GM18508 (cell line): ENCODE data around the gene MAGI2.
"Not testable (repeated sequence)": the region's sequence is repeated elsewhere in the genome, so short reads cannot be mapped to it uniquely, and the experiment has no call there.

Experiments used
- ATAC-seq: cut with Tn5 transposase; IDR thresholded peaks from one replicate; pipeline ENCODE4 v1.9.1; 2021; ENCODE audit warnings: moderate number of reproducible peaks; ENCODE audit not compliant: insufficient read depth, unreplicated experiment

Gene MAGI2

GRCh38 chr7:78993341-78993740 is 460.1 kb downstream of the MAGI2 start:
- ATAC-seq, result no peak

GRCh38 chr7:78985509-78985908 is 468.0 kb downstream of the MAGI2 start:
- ATAC-seq, result no peak

DNA sequence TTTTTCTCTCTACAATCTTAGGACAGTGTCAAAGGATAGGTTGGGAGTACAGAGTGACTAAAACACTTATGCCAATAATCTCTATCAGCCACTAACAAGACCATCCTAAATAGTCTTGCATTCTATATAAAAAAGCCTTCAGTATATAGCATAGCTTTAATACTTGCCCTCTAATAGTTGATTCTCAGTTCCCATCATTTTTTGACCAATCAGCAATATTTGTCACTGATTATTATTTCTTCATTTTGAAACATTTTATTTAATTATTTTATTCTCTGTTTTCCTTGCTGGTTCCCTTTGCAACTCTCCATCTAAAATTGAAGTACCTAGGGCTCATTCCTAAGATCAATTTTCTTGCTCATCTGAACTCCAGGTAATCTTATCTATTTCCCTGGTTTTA is 470.0 kb downstream of the MAGI2 start:
- ATAC-seq, result no peak

DNA sequence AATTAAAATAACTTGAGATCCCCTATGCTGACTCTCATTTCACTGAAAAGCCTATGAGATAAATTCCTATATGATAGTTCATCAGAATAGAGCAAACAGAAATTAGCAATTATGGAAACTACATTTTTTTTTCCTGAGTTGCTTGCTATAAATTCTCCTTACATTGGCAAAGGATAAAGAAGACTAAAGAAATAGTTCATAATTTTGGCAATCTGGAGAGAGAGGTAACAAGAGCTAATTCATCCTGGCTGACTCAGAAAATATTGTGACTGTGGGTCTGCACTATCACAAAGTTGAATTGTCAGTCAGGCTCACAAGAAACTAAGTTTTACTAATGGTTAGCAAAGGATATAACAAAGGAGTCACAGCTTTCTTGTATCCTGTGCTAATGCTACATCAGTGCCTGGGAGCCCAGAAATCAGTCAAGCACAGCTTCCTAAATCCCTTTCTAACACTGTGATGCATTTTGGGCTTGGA is 483.0 kb downstream of the MAGI2 start:
- ATAC-seq, result no peak

GRCh38 chr7:78968951-78969350 is 484.5 kb downstream of the MAGI2 start:
- no peak for ATAC-seq

DNA sequence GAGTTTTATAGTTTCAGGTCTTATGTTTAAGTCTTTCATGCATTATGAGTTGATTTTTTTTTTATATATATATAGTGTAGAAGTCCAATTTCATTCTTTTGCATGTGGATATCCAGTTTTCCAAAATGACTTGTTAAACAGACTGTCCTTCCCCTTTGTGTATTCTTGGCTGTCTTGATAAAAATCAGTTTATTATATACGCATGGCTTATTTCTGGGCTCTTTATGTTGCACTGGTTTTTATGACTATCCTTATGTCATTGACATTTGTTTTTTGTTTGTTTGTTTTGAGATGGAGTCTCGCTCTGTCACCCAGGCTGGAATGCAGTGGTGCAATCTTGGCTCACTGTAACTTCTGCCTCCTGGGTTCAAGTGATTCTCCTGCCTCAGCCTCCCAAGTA is 485.9 kb downstream of the MAGI2 start:
- not testable (repeated sequence) for ATAC-seq

DNA sequence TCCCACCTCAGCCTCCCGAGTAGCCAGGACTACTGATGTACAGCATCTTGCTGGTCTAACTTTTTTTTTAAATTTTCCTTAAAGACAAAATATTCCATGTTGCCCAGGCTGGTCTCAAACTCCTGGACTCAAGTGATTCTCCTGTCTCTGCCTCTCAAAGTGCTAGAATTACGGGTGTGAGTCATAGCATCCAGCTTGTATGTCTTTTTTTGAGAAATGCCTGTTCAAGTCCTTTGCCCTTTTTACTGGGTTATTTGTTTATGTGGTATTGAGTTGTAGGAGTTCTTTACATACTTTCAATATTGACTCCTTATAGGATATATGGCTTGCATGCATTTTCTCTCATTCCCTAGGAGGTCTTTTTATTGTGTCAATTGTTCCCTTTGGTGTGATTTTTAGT is 486.4 kb downstream of the MAGI2 start:
- no peak for ATAC-seq

DNA sequence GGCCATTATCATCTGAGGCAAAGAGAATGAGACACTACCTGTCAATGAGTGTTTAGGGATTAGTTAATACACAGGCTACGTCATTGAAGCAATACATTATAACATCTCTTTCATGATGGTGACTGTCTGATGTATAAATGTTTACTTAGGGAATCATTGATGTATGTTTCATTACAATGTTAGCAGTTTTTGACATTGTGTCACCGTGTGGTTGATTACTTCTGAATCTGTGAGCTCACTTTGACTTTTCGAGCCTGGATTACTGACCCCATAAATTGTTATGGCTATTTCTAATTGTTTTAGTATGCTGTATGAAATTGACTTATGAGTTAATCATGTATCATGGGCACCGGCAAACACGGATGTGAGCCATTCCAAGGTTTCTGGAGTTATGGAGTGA is 494.0 kb downstream of the MAGI2 start:
- no peak for ATAC-seq

- no peak for ATAC-seq
Measured at GRCh38 chr7:78955329-78955728, 498.1 kb downstream of the MAGI2 start.

- ATAC-seq, result no peak
Measured at GRCh38 chr7:78953726-78954363, 499.6 kb downstream of the MAGI2 start.

- ATAC-seq, result no peak
Measured at GRCh38 chr7:78953090-78953489, 500.4 kb downstream of the MAGI2 start.

- ATAC-seq, result no peak
Measured at GRCh38 chr7:78939669-78940068, 513.8 kb downstream of the MAGI2 start.

DNA sequence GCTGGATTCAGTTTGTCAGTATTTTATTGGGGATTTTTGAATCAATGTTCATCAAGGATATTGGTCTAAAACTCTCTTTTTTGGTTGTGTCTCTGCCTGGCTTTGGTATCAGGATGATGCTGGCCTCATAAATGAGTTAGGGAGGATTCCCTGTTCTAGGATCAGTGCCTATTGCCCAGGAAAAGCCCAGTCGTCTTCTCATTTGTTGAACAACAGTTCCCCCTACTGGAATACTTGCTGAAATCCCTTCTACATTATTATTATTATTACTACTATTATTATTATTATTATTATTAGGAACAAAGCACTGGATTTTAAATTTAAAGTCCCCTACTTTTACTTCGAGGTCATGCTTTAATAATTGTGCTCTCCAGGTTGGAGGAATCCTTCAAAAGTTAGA is 528.9 kb downstream of the MAGI2 start:
- ATAC-seq, result no peak

DNA sequence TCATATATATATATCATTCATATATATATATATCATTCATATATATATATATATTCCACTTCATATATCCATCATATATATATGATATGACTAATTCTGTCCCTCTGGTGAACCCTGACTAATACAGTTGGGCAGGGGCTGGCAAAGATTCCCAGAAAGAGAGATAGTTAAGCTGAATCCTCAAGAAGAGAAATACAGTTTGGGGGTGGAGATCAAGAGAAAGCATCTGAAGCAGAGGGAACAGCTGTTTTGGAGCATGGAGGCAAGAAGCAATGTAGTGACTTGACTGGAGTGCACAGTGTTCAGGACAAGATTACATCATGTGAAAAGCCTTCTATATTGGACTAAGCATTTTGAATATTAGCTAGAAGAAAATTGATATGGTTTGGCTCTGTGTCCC is 540.7 kb downstream of the MAGI2 start:
- no peak for ATAC-seq

DNA sequence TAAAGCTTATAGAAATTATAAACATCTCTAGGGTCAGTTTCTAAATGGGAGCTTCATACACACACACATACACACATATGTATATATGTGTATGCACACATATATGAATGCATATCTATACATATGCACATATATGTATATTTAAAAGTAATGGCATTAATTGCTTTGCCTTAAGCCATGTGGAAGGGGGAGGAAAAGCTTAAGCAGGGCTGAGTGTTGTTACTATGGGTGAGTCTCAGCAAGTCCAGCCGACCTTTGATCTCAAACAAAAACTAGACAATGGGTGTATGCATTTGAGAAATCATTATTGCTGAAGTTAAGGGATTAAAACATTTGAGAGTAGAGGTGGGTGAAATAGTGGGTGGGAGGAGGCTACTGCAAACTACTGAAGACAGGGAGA is 546.7 kb downstream of the MAGI2 start:
- ATAC-seq, result no peak

- no peak for ATAC-seq
Measured at GRCh38 chr7:78905436-78905835, 548.0 kb downstream of the MAGI2 start.

GRCh38 chr7:78904983-78905382 is 548.5 kb downstream of the MAGI2 start:
- ATAC-seq, result no peak

DNA sequence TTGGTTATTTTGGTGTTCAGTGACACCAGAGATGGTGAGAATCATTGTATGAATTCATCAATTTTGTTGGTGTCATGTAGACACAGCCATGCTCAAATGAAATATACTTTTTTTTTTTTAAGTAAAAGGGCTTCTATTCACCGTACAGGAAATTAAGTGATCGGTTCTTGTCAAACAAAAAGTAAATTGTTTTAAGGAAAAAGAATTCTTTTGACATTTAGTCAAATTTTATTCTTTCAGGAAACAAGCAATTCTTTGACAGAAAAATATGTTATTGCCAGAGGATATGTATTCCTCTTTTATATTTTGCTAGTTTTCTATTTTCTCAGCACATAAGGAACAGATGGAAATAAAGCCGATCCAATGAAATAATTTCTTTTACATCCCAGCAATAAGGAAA is 551.9 kb downstream of the MAGI2 start:
- no peak for ATAC-seq

- no peak for ATAC-seq
Measured at GRCh38 chr7:78900806-78901205, 552.7 kb downstream of the MAGI2 start.

DNA sequence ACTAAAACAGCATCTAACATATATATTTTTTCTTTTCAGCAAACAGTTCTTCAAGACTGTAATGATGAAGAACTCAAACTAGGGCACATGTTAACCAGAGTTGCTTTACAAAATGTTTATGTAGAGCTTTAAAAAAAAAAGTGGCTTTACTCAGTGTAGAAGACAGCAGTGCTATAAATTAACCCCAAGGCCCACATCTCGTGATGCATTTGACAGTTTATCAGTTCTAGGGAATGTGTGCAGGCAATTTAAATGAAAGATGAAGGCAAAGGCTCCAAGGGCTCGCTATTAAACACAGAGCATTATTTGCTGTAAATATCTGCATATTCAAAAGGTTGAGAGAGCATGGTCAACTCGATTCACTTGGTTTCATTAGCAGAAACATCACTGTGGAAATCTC is 558.1 kb downstream of the MAGI2 start:
- no peak for ATAC-seq

GRCh38 chr7:78879206-78879605 is 574.3 kb downstream of the MAGI2 start:
- ATAC-seq, result no peak

DNA sequence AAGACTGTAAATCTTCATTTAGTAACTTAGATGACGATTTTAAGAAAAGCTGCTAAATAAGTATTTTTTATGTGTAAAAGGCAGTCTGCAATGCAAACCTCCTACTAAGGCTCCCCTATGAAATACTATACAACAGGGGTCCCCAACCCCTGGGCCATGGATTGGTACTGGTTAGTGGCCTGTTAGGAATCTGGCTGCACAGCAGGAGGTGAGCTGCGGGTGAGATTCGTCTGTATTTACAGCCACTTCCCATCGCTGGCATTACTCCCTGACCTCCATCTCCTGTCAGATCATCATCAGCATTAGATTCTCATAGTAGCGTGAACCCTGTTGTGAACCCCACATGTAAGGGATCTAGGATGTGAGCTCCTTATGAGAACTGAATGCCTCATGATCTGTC is 580.4 kb downstream of the MAGI2 start:
- ATAC-seq, result no peak

DNA sequence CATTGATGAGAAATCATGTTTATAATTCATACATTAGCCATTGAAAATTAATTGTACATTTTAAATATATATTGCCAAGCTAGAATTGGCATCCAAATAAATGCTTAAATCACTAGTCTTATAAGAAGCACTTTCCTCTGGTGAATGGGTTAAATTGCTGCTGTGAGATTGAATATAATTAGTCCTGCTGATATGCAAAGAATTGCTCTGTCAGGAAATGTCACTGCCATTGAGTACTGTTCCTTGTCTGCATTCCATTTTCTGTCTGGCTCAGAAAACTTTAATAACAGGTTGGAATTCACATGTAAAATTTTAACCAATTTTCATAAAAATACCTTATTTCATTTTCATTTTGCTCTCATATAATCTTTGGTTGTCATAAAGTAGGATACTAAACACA is 589.1 kb downstream of the MAGI2 start:
- ATAC-seq, result no peak
